Activated CD8-positive, alpha-beta memory T cell treated with anti-CD3 and anti-CD28 coated beads for 36 hours (primary cell): Measurements from ENCODE around the gene ATAT1. TPM values are rescaled to one million over a fixed set of nuclear protein-coding genes. Genes with fewer than 3 reads are reported as not detected.

Experiments
- CTCF ChIA-PET: fragments of 350-600 bp; sonication (Branson Sonifier 250); formaldehyde crosslinking; loops from one replicate; lab custom pipeline; 2021; ENCODE audit warnings: antibody characterized with exemption; lab: Charles Lee
- POLR2A ChIA-PET: fragments of 350-600 bp; sonication (Branson Sonifier 250); formaldehyde crosslinking; loops from one replicate; lab custom pipeline; 2021; ENCODE audit warnings: antibody characterized with exemption; lab: Charles Lee
- total RNA-seq, 2 experiments: library from RNA; stranded (reverse); gene quantifications; one replicate each; pipeline ENCODE4 v1.2.3, GENCODE V29; 2021

ATAT1 gene
- total RNA-seq, 2 experiments from 2014 or later, result 9.7 to 9.8 TPM

DNA sequence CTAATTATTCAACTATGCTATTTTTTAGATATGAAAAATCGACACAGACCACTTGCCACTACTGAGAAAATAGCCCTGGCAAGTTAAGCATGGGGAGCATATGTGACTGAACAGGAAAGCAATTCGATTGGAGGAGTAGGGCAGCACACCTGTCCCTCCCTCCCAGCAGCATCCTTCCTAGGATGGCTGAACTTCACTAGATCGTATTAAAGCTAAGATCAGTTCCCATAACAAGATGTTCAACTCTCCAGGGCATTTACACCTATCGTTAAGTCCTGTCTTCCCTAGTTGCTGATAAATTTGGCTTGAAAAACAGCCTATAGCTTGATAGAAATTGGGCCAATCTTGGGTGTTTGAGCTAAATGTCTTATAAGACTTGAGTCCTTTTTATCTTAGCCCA lies 16.6 kb upstream of the ATAT1 start:
- POLR2A ChIA-PET, result interaction anchor here (0.9 to 1.4 kb wide), 3 partner anchors 10 to 115 kb away, joined by 3 to 6 read pairs (median 3); no protein-coding TSS in a partner anchor
- CTCF ChIA-PET, result interaction anchor here (0.8 to 1.4 kb wide), 3 partner anchors 11 to 126 kb away, joined by 3 to 5 read pairs (median 3); partner anchors contain the start of gene ABCF1

DNA sequence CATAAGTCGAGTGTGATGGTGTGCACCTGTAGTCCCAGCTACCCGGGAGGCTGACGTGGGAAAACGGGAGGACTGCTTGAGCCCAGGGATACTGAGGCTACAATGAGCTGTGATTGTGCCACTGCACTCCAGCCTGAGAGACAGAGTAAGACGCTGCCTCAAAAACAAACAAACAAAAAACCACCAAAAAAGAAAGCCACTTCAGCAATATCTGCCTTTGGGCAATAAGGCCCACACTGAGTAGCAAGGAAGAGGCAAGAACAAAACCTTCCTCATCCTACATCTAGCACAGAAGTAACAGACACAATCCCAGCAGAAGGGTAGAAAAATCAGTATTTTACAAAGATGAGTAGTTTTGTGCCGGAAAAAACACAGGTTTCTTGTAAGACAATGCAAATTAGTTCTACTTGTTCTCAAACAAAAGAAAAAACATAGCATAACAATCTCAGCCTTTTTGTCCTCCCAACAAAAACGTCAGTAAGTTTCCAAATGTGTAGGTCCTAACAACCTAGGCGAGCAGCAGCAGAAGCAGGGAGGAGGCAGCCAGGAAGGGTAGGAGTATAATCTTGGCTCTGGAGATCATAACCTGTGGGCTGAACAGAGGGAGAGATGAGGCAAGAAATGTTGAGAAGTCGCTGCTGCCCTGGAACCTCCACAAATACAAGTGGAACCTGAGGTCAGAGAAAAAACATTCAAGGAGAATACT lies 15.4 kb upstream of the ATAT1 start:
- CTCF ChIA-PET, result interaction anchor here (0.8 to 1.4 kb wide), 3 partner anchors 12 to 127 kb away, joined by 3 to 5 read pairs (median 3); partner anchors contain the start of gene ABCF1
- POLR2A ChIA-PET, result interaction anchor here (0.6 to 1.4 kb wide), 4 partner anchors 11 to 45 kb away, joined by 3 to 7 read pairs (median 4); no protein-coding TSS in a partner anchor

DNA sequence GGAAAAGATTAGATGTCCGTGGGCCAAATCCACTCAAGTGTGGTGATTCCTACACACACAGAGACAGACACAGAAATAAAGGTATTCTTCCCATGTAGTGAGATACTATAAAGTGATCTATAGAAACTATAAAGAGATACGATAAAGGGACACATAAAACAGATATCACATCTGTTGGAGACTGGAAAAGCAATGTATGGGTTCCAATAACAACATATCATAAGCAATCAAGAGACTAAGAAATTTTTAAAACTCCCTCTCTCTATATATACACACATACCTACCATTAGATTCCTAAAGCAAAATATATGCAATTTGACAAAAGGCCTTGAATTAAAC lies 14.8 kb upstream of the ATAT1 start:
- POLR2A ChIA-PET, result interaction anchor here (0.7 kb wide), 1 partner anchor 11 kb away, joined by 3 read pairs; no protein-coding TSS in a partner anchor

DNA sequence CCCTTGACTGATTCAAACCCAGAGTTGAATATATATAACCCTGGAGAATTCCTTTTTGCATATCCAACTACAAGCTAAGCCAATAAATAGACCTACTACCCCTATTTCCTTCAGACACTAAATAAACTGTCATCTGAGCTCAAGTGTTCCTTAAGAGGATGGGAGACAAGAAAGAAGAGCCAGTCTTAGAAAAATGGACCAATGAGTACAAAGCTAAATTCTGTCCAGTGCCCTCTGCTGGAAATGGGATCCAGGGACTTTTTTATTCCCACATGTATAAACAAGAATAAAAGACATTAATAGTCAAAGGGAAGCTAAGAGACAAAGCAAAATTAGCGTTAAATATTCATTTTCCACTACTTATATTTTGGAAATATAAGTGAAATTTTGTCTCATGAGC lies 14.5 kb upstream of the ATAT1 start:
- ChIA-PET CTCF (interaction anchor here (0.5 to 2.1 kb wide), 6 partner anchors 16 to 130 kb away, joined by 3 to 13 read pairs (median 4); no protein-coding TSS in a partner anchor), POLR2A (interaction anchor here (0.7 to 1.1 kb wide), 2 partner anchors 12 to 130 kb away, joined by 3 read pairs; no protein-coding TSS in a partner anchor)

More for the DNA sequence above, 14.8 kb upstream of the ATAT1 start:
- CTCF ChIA-PET, result interaction anchor here (2.1 kb wide), 1 partner anchor 15 kb away, joined by 13 read pairs; no protein-coding TSS in a partner anchor

DNA sequence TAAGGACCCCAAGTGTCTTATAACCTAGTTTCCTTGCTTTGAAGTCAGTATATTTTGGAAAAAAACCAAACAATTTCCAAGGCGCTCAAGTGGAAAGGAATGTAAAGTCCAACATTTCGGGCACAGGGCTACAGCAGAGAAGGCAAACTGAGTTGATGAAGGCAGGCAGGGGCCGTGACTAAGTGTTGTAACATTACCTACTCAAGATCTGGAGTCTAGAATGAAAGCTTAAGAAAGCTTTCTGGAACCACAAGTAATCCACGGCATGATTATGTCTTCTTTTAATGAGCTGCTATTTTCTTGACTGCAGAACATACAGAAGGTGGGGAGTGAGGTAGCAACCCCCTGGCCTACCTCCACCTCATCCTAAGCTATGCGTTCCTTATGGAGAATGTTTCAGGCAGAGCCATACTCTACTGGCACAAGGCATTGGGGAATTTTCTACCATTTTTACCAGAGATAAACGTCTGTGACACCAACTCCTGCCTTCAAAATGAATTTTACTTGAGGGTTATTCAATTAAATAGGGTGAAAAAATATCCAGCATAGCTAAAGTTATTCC lies 13.9 kb upstream of the ATAT1 start:
- ChIA-PET CTCF (interaction anchor here (0.5 to 2.1 kb wide), 8 partner anchors 16 to 131 kb away, joined by 3 to 13 read pairs (median 4); no protein-coding TSS in a partner anchor), POLR2A (interaction anchor here (0.6 to 1.6 kb wide), 7 partner anchors 12 to 131 kb away, joined by 3 to 4 read pairs (median 3); no protein-coding TSS in a partner anchor)

DNA sequence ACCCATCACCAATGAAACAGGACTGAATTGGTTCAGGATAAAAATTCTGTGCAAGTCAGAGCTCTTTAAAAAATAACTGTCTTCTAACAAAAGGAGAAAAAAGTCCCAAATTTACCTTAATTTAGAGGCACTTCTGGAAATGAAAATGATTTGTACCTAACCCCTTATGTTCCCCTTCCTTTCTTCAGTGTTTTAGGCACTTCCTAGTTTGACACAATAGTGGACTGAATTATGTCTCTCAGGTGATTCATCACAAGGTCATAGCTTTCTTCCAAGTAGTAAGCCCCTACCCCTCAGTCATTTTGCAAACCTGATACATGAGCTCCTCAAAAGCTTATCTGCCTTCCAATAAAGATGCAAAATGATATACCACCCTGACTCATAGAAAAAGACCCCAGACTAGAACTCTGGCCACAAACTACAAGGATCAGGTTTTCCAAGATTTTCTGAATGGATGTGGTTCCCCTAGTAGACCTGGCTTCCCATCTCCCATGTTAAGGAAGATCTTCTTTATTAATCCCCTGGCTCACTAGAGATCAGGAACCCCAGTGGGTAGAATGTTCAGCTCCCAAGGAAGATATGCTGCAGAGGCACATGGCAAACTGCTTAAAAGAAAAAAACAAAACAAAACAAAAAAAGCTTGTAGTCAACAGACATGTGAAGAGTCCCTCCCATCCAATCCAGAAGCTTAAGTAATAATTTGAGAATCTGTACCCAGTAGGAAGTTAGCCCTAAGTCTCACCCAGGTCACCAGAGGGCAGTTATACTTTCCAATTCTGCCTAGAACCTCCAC lies 13.2 kb upstream of the ATAT1 start:
- POLR2A ChIA-PET, result interaction anchor here (0.5 to 2.5 kb wide), 9 partner anchors 8 to 142 kb away, joined by 3 to 16 read pairs (median 4); no protein-coding TSS in a partner anchor

DNA sequence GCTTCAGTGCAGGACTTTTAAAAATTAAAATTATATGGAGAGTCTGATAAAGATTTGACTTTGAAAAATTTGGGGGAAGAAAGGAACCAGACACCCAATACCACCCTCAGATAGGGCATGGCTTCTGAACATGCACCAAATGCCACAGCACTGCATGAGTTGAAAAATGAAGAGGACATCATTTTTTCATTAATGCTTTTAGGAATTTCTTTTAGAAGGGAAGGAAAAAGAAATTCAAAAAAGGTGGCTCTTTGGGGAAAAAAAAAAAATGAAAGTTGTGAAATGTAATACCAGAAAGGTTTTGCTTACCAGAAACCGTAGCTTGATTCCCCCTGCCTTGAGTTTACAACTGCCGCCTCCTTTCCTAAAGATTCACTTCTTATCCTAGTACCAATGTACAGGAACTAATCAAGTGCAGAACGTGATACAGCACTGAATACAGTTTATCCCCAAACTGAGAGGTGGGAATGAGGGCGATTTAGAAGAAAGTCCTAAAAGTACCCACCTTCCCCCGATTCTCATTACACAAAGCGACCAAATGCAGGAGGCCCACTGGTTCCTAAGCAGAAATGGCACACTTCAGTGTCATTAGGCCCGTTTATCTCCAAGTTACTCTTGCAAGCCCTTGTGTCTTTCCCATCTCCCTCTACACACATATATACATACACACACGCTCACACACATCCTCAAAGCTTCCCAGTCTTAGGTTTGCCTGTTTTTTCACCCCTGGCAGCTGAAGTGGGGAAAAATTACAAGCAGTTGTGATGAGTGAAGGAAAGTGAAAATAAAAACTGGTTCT lies 12.4 kb upstream of the ATAT1 start:
- CTCF ChIA-PET, result interaction anchor here (0.5 to 1.1 kb wide), 5 partner anchors 18 to 117 kb away, joined by 3 to 5 read pairs (median 3); no protein-coding TSS in a partner anchor
- POLR2A ChIA-PET, result interaction anchor here (0.5 to 2.5 kb wide), 22 partner anchors 8 to 961 kb away, joined by 3 to 16 read pairs (median 5); partner anchors contain the start of genes ABCF1, C6orf136, PRR3 and TNF

More for the DNA sequence above, 13.2 kb upstream of the ATAT1 start:
- CTCF ChIA-PET, result interaction anchor here (0.5 to 2.1 kb wide), 8 partner anchors 17 to 131 kb away, joined by 3 to 13 read pairs (median 4); no protein-coding TSS in a partner anchor

DNA sequence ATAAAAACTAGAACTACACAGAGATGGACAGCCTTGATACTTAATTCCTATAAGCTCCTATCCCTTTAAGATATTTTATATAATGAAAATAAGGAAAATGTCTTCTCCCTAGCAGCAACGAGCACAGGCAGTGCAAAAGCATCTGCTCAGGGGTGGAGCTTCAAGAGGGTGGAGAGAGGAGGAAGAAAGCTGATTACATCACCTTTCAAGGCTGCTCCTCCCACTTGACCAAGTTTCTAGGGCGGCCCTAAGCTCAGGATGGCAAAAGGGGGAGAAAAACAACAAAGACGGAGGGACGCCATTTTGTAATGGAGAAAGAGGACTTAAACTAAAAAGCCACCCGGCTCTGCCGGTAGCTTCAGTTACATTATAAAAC lies 11.8 kb upstream of the ATAT1 start:
- ChIA-PET POLR2A (interaction anchor here (0.6 to 2.5 kb wide), 22 partner anchors 8 to 960 kb away, joined by 3 to 16 read pairs (median 6); partner anchors contain the start of genes ABCF1, C6orf136, PRR3 and TNF), CTCF (interaction anchor here (0.9 to 1.2 kb wide), 4 partner anchors 19 to 116 kb away, joined by 3 to 5 read pairs (median 4); no protein-coding TSS in a partner anchor)

DNA sequence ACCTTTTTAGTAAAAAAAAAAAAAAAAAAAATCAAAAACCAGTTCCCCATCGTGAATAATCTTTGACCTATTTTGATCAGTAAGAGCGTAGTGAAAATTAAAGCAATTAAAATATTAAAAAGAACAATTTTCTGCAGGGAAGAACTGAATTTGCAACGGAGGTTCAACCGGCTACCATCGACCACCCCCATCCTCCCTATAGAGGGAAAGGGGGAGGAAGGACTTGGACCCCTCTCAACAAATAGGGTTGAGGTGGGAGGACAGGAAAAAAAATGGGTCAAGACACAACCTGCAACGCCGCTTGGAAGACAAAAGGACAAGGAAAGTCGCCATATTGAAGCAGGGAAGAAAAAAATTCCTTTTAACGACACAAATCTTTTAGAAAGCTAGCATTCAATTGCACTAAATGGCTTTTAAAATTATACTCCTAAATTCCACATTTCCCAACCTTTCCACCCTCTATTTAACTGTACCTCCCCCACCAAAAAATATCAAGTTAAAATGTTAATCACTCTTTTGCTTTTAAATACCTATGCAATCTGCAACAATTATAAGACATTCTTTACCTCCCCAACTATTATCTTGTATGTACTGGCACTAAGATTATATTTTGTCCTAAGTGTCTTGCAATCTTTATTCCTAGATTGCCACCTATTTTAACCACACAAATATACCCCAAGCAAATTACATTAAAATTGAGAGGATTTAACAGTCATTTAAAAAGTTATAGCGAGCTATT lies 11.3 kb upstream of the ATAT1 start:
- POLR2A ChIA-PET, result interaction anchor here (0.6 to 2.5 kb wide), 24 partner anchors 9 to 960 kb away, joined by 3 to 16 read pairs (median 5); partner anchors contain the start of genes ABCF1, C6orf136, PRR3 and TNF
- CTCF ChIA-PET, result interaction anchor here (0.9 to 1.2 kb wide), 5 partner anchors 19 to 115 kb away, joined by 3 to 5 read pairs (median 3); no protein-coding TSS in a partner anchor

DNA sequence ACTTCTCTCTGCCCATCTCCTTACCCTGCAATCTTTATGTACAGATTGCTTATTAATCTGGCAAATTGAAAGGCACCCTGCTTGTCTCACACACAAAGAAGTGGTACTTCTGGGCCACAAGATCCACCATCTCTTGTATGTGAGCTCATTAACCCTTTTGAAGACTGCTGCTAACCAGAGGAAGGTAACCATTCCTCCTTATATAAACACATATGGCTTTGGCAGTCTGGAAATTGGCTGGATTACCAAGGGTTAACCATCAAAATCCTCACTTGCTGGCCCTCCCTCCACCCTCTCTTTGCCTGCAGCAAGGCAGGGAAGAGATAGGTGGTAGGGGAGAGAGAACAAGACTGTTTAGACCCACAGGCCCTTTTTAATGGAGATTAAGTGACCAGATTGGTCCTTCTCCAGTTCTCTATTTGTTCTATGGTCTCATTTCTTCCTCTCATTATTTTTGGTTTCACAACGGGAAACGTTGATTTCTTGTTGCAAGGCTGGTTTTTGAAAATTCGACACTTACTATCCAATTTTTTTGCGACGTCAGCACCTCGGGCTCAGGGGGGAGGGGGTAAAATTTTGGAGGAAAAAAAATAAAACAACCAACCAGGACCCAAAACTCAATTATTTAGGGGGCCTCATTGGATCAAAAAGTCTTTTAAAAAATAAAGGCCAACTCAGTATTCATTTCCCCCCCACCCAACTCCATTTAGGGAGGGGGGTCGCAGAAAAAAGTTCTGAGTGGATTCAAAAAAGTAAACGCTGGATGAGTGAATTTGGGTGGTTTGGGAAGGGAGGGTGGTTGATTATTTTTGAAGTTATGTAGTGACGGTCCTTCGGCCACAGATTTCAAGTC lies 10.5 kb upstream of the ATAT1 start:
- CTCF ChIA-PET, result interaction anchor here (0.9 to 1.2 kb wide), 2 partner anchors 105 to 115 kb away, joined by 3 to 4 read pairs; no protein-coding TSS in a partner anchor
- POLR2A ChIA-PET, result interaction anchor here (0.8 to 2.5 kb wide), 10 partner anchors 42 to 125 kb away, joined by 3 to 16 read pairs (median 5); partner anchors contain the start of gene ABCF1

DNA sequence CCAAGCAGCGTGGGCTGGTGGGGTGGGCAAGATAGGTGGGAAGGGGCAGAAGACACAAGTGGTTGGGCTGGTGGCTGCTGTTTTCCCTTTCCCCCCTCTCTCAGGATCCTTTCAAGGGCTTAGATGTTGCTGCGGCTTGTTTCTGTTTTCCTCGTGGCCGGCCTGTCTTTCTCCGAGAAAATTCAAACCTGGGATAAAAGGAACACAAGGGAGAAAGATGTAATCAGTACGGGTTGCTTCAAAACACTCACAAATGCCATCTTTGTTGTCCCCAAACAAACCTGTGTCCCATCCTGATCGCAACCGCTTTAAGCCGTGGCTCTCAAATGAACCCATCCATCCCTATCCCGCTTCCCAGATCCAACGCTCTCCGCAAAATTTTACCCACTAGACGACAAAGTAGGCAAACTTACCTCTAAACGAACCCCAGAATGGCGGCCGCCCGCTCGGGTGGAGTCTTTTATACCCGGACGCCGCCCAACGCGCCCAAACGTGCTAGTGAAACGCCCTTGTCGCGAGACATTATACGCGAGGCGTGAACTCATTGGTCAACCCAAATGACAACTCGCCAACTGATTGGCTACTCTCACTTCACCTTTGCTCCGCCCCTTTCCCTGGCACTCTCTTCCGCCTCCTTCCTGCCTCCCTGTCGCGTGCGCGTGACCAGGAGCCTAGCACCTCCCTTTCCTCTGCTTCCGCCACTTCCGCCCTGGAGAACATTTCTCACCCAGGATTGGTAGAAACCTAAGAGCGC lies 9.7 kb upstream of the ATAT1 start, which contains the start of gene PPP1R10:
PPP1R10 (minus strand) TSS at position 433 of the 754 bp plus-strand sequence. CDS start 7,299 bp downstream, outside the sequence.
- POLR2A ChIA-PET, result interaction anchor here (0.7 to 1.4 kb wide), 3 partner anchors 46 to 100 kb away, joined by 3 to 5 read pairs (median 4); partner anchors contain the start of genes ABCF1 and MDC1
- CTCF ChIA-PET, result interaction anchor here (0.9 to 1.8 kb wide), 8 partner anchors 9 to 106 kb away, joined by 3 to 7 read pairs (median 4); partner anchors contain the start of genes ATAT1 and MDC1

DNA sequence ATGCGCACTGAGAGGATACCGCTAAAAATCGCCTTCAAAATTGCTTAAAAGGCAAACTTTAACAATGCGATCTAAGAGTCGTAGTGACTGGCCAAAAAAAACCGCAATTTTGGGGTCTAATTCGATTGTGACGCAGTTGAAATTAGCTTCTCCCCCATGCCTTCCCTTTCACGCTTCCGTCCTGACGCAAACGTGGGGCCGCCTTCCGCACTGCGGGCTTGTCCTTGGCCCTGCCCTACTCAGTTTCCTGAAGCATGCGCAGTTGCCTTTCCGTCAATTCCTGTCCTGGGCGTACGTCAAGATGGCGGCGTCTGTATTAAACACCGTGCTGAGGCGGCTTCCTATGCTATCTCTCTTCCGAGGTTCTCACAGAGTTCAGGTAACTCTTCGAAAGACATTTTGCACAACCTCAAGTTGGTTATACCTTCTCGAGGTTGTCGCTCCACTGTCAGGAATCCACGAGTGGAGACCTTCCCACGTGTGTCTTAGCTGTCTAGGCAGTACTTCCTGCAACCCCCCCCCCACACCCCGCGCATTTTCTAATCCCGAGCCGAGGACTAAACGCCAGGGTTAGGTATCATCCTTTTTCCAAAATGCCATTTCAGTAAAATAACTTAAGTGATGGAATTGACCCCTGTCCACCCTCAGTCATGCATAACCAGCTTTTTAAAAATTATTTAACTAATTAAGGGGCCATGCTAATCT lies 9.0 kb upstream of the ATAT1 start, which contains the start of gene MRPS18B:
MRPS18B (plus strand) TSS at position 276 of the 705 bp plus-strand sequence; CDS start at position 302, 26 bp downstream.
- ChIA-PET CTCF (interaction anchor here (0.7 to 1.8 kb wide), 10 partner anchors 8 to 782 kb away, joined by 3 to 7 read pairs (median 4); partner anchors contain the start of genes ATAT1 and MDC1), POLR2A (interaction anchor here (0.7 to 1.4 kb wide), 4 partner anchors 47 to 105 kb away, joined by 3 to 5 read pairs (median 4); partner anchors contain the start of genes ABCF1 and MDC1)

DNA sequence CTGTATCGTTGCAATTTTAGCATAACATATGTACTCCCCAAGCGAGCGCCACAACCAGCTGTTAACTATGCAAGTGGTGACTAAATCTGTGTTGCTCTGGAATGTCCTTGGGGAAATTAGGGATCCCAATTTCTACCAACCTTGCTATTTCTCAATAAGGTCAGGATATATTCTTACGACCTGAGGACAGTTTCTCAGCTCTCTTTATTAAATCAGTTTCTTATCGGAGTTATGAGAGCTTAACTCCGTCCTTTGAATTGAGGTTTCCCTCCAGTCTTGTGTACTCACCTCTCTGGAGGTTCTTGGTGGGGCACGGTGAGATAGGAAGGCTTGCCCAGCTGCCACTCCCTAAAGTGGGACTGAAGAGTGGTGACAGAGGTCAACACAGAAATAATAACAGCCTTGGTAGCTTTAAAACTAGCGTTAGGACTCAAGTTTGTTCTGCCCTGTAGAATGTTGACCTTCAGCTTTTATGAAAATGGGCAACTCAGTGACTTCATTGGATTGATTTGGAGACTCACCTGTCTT lies 8.3 kb upstream of the ATAT1 start:
- ChIA-PET POLR2A (interaction anchor here (0.7 to 1.4 kb wide), 4 partner anchors 47 to 1216 kb away, joined by 3 to 5 read pairs (median 4); partner anchors contain the start of genes ABCF1 and MDC1), CTCF (interaction anchor here (0.9 to 1.8 kb wide), 9 partner anchors 8 to 112 kb away, joined by 3 to 7 read pairs (median 4); partner anchors contain the start of genes ATAT1 and MDC1)
